Caki2 (cell line): ENCODE results near the gene CTTN. TPM values are rescaled to one million over a fixed set of nuclear protein-coding genes. Genes with fewer than 3 reads are reported as not detected.
A peak's percentile ranks its signal among the peaks of the same experiment; 100 is the strongest.

Experiments
- DNase-seq: peaks from one replicate; pipeline ENCODE4 v3.0.0-alpha.2; 2015; ENCODE audit warnings: low read depth
- in situ Hi-C: cut with HindIII; loops from 2 replicates; pipeline ENCODE4 v1.10.0; 2016; ENCODE audit warnings: low sequenced_read_pairs, low pct_unique_long_range_greater_than_20kb, mixed read lengths
- total RNA-seq: library from RNA; depleted of rRNA; stranded (reverse); fragments of >200 nt; shearing (Covaris generic); gene quantifications from 2 replicates; pipeline ENCODE4 v1.2.3, GENCODE V29; 2014; ENCODE audit warnings: low replicate concordance; rRNA removed

Gene CTTN
- 116 and 145 TPM in 2 replicates for total RNA-seq

DNA sequence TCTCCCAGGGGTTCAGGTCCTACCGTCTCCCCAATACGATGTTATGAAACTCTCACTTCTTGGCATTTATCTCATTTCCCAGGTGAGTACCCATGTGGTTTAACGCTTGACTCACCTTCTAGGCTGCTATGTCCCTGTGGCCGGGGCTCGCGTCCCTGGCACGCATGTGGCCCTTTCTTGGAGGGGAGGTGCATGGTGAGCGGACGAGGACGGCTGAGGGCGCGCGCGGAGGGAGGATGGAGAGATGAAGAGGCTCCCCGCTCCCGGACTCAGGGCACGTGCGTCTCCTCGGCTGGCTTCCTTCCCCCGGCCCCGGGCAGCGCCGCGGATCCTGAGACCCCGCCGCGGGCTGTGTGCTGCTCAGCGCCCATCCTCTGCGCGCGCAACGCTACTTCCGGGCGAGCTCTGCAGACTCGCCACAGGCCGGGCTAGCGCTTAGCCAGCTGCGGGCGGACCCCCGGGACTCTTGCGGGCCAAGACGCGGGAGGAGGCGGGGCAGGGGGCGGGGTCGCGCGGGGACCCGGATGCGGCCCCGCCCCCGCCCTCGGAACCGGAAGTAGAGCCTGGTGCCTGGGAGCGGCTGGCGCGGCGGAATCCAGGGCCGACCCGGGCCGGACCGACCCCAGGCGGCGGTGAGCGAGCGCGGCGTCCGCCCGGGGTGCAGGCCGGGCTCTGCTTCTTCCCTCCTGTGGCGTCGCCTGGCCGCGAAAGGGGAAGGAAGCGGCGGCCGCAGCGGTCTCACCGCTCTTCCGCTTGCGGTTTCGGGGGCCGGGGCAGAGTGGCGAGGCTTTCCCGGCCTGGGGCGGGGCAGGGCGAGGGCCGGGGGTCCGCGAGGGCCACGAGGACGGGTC is at the start of gene CTTN:
Gene CTTN, plus strand, starts transcription at position 547 of the 851 bp plus-strand sequence. CDS start 8,769 bp downstream, outside the sequence.
- in situ Hi-C loops = no loop called here
- DNase-seq = peak; percentile 80

- DNase-seq = no peak
- in situ Hi-C loops = no loop called here
These were observed 49.7 kb upstream of the CTTN start for GRCh38 chr11:70348608-70349007.

GRCh38 chr11:70351646-70352045 is 46.7 kb upstream of the CTTN start:
- in situ Hi-C loops = no loop called here
- no peak for DNase-seq

DNA sequence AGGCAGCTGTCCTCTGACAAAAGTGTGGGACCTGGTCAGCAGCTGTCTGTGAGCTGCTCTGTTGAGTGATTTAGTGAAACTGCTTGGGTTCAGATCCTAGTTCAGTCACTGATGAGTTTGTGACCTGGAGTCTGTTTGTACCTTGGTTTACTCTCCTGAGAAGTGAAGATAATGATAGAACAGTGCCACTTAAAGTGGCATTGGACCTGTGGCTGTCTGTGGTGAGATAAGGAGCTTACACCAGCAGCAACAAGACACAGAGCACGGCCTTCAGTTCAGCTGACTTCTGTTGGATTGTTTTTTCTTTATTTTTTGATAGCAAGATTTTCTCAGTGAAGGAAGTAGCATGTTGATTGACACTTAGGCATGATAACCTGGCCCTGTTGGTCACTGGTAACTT is 46.2 kb upstream of the CTTN start:
- DNase-seq = no peak
- in situ Hi-C loops = no loop called here

GRCh38 chr11:70352601-70353000 is 45.7 kb upstream of the CTTN start:
- in situ Hi-C loops = no loop called here
- DNase-seq = no peak

DNA sequence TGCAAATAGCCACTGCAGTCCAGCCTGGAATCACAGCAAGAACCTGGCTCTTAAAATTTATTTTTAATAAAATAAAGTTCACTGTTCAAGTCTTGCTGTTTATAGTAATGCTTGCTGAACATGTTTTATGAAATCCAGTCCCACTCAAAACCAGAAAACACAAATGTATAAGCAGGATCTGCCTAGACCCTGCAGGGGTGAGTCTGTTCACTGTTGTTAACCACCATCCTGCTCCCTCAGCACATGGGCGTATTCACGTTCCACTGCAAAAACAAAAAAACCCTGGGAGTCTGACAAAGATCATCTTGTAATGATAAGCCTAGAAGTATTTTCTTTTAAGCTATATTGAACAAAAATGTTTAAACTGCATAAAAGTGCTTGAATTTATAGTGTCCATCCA is 45.0 kb upstream of the CTTN start:
- no peak for DNase-seq
- in situ Hi-C loops = no loop called here

GRCh38 chr11:70353900-70354568 is 44.3 kb upstream of the CTTN start:
- DNase-seq = no peak

GRCh38 chr11:70354629-70355028 is 43.7 kb upstream of the CTTN start:
- DNase-seq = no peak

More at GRCh38 chr11:70353900-70354568, 44.3 kb upstream of the CTTN start:
- in situ Hi-C loops = no loop called here

GRCh38 chr11:70358753-70359152 is 39.6 kb upstream of the CTTN start:
- in situ Hi-C loops = no loop called here
- DNase-seq = no peak

More at GRCh38 chr11:70354629-70355028, 43.7 kb upstream of the CTTN start:
- in situ Hi-C loops = no loop called here

DNA sequence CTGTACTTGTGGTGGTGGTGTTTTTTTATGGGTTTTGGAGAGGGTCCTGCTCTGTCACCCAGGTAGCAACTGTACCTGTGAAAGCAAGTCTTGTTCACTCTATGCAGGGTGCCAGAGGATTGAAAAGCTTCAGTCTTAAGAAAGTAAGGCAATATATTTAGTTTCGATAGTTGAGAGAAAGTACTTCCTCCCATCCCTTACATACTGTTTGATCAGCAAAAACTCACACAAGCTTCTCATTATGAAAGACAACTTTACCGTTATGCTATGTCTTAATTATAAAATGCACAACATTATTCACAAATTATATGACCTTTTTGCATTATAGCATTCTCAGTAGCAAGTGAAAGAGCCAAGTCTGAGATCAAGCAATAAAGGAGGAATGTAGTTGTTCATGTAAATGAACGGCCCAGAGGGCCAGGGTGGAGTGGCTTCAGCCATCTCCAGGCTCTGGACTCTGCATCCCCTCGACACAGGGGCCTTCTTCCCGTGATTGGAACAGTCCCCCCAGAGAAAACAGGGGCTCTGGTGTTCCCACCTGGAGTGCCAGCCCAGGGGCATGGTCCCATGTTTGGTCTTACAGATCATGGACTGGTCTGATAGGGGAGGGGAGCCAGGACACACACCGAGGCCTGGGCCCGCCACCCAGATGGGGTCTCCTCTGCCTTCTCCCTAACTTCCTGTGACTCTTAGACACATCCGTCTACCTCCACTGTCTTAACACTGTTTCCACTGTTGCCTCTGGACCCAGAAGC is 38.7 kb upstream of the CTTN start:
- in situ Hi-C loops = no loop called here
- no peak for DNase-seq

DNA sequence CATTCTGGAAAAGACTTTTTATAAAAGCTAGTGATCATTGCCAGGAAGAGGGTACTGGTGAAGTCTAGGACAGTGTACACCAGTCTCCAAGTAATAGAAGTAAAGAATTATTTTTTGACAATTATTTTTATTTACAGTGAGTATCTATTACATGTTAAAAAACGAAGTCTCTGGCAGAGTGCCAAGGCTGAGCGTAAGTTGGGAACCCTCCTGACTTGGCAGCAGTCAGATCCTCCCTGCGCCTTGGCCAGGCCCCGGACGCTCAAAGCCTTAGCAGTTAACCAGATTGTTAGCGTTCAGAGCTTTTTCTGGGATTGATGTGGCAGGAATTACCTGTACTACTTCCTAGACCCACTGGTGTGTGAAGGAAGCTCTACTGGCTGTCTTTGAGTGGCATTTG is 38.1 kb upstream of the CTTN start:
- in situ Hi-C loops = no loop called here
- no peak for DNase-seq

- no peak for DNase-seq
- in situ Hi-C loops = no loop called here
These were observed 34.2 kb upstream of the CTTN start for GRCh38 chr11:70364178-70364577.

DNA sequence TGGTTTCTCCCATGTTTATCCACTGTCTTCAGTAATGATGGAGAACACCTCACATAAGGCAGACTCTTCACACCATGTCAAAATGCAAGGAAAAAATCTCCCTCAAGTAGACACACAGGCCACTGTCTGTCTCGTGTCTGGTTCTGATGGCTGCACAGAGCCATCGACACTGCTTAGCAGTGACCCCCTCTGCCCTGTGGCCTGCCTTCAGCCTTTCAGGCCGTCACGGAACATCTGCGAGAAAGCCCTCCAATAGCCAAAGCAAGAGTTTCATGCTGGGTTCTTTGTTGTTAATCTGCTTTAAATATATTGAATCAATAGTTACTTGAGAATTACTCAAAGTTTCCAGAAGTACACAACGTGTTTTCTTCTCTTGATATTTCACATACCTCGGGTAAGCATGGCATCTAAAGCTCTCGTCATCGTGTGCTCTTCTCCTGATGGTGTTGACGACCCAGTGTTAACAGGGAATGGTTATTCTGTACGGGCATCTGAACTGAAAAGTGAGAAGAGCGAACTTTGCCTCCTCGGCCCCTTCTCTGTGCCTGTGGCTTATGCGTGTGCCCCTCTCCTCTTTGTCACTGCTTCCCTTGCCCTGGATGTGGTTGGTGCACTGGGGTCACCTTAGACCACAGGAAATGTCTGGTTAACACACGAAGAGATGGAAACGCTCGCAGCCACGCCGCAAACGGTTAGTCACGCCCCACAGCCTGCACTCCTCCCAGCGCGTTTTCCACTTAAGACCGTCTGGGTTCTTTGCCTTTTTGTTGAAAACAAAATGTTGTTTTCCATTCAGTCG is 33.4 kb upstream of the CTTN start:
- in situ Hi-C loops = no loop called here
- no peak for DNase-seq

DNA sequence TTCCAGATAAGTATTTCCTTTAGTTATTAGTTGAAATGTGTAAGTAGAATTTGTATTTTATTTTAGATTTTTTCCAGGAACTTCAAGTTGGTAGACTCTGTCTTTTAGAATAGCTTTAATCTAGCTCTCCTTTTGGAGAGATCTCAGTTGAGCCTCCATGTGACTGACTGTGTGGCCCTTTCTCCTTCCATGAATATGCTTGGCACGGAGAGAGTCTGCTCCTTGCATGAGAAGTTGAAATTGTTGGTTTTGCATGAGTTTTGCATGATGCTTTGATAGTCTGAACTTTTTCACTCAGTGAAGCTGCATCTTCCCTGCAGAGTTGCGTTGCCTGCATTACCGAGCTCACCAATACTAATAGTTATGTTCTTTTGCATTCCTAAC is 32.8 kb upstream of the CTTN start:
- no peak for DNase-seq
- in situ Hi-C loops = no loop called here

DNA sequence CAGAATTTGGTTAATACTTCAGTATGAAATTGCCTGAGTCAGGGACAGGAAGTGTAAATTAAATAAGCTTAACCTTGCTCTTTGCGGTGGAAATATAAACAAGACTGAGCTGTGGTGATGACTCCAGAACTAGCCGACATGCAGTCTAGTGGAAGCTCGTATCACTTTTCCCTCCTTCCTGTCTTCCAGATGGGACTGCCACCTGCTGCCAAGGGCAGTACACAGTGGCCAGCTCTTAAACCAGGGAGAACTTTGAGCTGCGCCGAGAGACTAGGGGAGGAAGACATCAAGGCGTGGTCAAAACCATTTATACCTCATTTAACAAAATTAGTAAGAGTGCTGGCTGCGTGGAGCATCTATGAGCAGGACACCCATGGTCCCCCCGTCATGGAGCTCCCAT is 31.3 kb upstream of the CTTN start:
- in situ Hi-C loops = no loop called here
- no peak for DNase-seq

DNA sequence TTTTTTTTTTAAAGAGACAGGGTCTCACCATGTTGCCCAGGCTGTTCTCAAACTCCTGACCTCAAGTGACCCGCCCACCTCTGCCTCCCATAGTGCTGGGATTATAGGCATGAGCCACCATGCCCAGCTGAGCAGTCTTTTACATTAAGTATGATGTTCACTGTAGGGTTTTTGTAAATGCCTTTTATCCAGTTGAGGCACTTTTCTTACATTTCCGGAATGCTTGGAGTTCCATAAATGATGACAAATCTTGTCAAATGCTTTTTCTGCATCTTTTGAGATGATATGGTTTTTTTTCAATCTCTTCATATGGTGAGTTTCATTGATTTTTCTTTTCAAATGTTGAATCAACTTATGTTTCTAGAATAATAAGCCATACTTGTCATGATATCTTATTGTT is 29.4 kb upstream of the CTTN start:
- in situ Hi-C loops = no loop called here
- DNase-seq = no peak

- in situ Hi-C loops = no loop called here
- DNase-seq = no peak
These were observed 27.1 kb upstream of the CTTN start for GRCh38 chr11:70371241-70371640.

GRCh38 chr11:70372076-70372475 is 26.3 kb upstream of the CTTN start:
- in situ Hi-C loops = no loop called here

More at GRCh38 chr11:70372076-70372475, 26.3 kb upstream of the CTTN start:
- DNase-seq = no peak
